ENCODE measurements around the gene KLHL10.
"Not testable (repeated sequence)": the region's sequence is repeated elsewhere in the genome, so short reads cannot be mapped to it uniquely, and the experiment has no call there.

DNA sequence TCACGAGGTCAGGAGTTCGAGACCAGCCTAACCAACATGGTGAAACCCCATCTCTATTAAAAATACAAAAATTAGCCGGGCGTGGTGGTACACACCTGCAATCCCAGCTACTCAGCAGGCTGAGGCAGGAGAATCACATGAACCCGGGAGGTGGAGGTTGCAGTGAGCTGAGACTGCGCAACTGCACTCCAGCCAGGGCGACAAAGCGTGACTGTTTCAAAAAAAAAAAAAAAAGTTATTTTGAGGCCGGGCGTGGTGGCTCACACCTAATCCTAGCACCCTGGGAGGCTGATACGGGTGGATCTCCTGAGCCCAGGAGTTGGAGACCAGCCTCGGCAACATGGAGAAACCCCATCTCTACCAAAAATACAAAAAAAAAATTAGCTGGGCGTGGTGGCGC is 13.8 kb downstream of the KLHL10 start:
- TF ChIP-seq POLR2A, POLR2AphosphoS5, CTCF, EP300 (IDR thresholded peaks at IDR 0.05): not testable (repeated sequence)
